Mucosa of rectum (tissue), 2 donors: ENCODE results near the gene SCNN1A.

Experiments
- H3K27ac ChIP-seq, 2 donors: one replicate each; pipeline ENCODE4 v1.7.0; 2013; ENCODE audit warnings: inconsistent platforms in 2 of 2, low read depth in 2 of 2, low read length in 2 of 2
- H3K27me3 ChIP-seq, 2 donors: one replicate each; pipeline ENCODE4 v1.7.0; 2013; ENCODE audit warnings: low read length in 2 of 2; ENCODE audit not compliant: control insufficient read depth in 2 of 2, insufficient read depth in 2 of 2
- H3K36me3 ChIP-seq, 2 donors: one replicate each; pipeline ENCODE4 v1.7.0; 2013; ENCODE audit warnings: low read length in 2 of 2; ENCODE audit not compliant: control insufficient read depth in 2 of 2, insufficient read depth in 2 of 2
- H3K4me1 ChIP-seq, 2 donors: one replicate each; pipeline ENCODE4 v1.7.0; 2013; ENCODE audit warnings: low read length in 2 of 2, mild to moderate bottlenecking in 1 of 2; ENCODE audit not compliant: control insufficient read depth in 2 of 2, insufficient read depth in 2 of 2
- H3K4me3 ChIP-seq, 2 donors: one replicate each; pipeline ENCODE4 v1.7.0; 2013; ENCODE audit warnings: low read length in 2 of 2
- H3K9ac ChIP-seq, 2 donors: one replicate each; pipeline ENCODE4 v1.7.0; 2013; ENCODE audit warnings: low read length in 2 of 2, low read depth in 1 of 2, mild to moderate bottlenecking in 1 of 2
- H3K9me3 ChIP-seq, 2 donors: one replicate each; pipeline ENCODE4 v1.7.0; 2013; ENCODE audit warnings: low read length in 2 of 2; ENCODE audit not compliant: control insufficient read depth in 2 of 2
- donor health status: healthy.
- donor health status: Normal muscosa, but diverticular disease.

Gene SCNN1A

DNA sequence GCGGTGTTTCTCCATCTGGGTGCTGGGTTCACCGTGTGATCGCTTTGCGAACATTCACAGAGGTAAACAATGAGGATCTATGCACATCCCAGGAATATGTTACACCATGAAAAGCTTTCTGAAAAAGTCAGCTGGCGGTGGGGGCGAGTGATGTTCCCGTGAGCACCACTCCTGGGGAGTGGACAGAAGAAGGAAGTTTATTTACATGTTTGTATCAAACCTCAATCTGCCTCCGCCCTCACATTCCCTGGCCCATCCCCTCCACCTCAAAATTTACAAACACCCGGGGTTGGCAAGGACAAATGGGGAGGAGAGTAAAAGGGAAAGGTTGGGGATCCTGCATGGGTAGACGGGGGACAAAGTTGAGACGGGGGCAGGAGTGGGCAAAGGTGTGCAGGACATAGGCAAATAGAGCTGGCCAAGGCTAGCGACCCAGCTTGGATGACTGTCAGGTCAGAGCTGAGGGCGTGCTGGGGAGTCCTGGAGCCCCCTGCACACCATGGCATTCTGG is 40.4 kb downstream of the SCNN1A start:
- peaks cover 61 to 78% of the 10 kb centered on the region in 2 donors for H3K4me1 ChIP-seq
- H3K9me3 ChIP-seq: no peaks in the 10 kb centered on the region
- peak overlapping the region; percentile 99 to 100 for H3K27ac ChIP-seq
- H3K27me3 ChIP-seq: no peaks in the 10 kb centered on the region
- peak overlapping the region; percentile 94 to 98 for H3K9ac ChIP-seq
- peaks cover 42 to 45% of the 10 kb centered on the region in 2 donors for H3K36me3 ChIP-seq
- H3K4me3 ChIP-seq: peak overlapping the region; percentile 77 to 97

DNA sequence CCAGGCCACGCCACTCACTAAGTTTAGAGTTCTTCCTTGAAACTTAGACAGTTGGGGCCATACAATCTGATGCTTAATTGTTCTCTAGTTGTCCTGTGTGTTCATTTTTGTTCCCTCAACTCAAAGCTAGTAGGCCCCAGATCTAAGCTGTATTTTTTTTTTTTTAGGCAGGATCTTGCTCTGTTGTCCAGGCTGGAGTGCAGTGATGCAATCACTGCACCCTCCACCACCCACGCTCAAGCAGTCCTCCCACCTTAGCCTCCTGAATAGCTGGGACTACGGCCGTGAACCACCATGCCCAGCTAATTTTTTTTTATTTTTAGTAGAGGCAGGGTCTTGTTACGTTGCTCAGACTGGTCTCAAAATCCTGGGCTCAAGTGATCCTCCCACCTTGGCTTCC is 41.0 kb downstream of the SCNN1A start:
- Histone ChIP-seq H3K9me3 (no peaks in the 10 kb centered on the region), H3K36me3 (peaks cover 47 to 51% of the 10 kb centered on the region in 2 donors), H3K9ac (peak overlapping the region in 1 of 2 donors; percentile 98), H3K27me3 (no peaks in the 10 kb centered on the region), H3K4me3 (peak overlapping the region; percentile 39 to 97), H3K4me1 (peaks cover 55 to 72% of the 10 kb centered on the region in 2 donors), H3K27ac (peak overlapping the region; percentile 99 to 100)

DNA sequence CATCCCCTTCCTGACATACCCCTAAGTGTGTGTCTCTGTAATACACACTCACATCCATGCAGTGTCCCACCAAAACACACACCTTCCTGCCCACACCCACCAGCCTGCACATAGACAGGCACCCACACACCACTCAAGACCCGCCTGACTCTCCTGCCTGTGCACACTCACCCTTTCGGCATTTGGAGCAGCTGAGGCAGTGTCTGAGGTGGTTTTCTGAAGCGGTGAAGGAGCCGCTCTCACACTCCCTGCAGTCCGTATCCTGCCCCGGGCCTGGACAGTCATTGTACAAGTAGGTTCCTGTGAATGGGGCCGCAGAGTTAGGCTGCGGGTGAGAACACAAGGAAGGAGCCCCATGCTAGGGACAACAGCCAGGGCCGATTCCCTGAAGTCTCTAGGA is 41.8 kb downstream of the SCNN1A start:
- Histone ChIP-seq H3K9ac (no peak overlapping the region), H3K27me3 (no peaks in the 10 kb centered on the region), H3K36me3 (peaks cover 54 to 59% of the 10 kb centered on the region in 2 donors), H3K4me1 (peaks cover 48 to 64% of the 10 kb centered on the region in 2 donors), H3K27ac (peak overlapping the region; percentile 25 to 44), H3K9me3 (no peaks in the 10 kb centered on the region), H3K4me3 (no peak overlapping the region)

DNA sequence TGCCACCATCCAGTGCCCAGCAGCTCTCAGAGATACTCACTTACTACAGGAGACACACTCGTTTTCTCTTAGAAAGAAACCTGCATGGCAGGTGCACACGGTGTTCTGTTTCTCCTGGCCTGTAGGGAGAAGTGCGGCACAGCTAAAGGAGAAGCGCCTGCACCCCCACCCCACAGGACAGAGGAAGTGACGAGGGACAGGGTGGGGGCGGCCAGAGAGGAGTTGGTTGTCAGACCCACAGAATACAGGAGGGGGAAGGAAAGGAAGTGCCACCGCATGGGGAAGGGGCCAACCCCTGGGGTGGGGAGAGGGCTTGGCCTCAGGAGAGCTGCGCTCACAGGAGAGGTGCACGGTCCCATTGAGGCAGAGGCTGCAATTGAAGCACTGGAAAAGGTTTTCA is 42.3 kb downstream of the SCNN1A start:
- Histone ChIP-seq H3K27me3 (no peaks in the 10 kb centered on the region), H3K9me3 (no peaks in the 10 kb centered on the region), H3K27ac (peak overlapping the region; percentile 44 to 74), H3K36me3 (peaks cover 56 to 64% of the 10 kb centered on the region in 2 donors), H3K4me3 (no peak overlapping the region), H3K4me1 (peaks cover 43 to 59% of the 10 kb centered on the region in 2 donors), H3K9ac (no peak overlapping the region)

DNA sequence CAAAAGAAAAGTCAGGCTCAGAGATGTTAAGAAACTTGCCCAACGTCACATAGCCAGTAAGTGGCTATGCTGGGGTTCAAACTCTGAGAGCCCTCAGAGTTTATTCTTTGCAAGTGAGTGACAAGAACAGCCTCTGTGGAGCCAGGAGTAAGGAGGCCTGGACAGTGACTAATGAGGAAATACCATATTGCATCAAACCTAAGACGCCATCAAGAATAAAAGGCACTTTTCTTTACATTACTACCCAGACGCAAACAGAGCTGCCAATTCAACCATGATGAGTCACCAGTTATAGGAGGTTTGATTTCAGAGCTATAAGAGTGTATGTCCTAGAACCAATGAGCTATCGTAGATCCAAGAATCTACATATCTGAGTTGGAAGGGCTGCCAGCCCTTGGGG is 42.9 kb downstream of the SCNN1A start:
- Histone ChIP-seq H3K9me3 (no peaks in the 10 kb centered on the region), H3K4me3 (no peak overlapping the region), H3K36me3 (peaks cover 56 to 66% of the 10 kb centered on the region in 2 donors), H3K27me3 (no peaks in the 10 kb centered on the region), H3K4me1 (peaks cover 42 to 53% of the 10 kb centered on the region in 2 donors), H3K27ac (peak overlapping the region; percentile 44 to 74), H3K9ac (peak overlapping the region in 1 of 2 donors; percentile 7)

DNA sequence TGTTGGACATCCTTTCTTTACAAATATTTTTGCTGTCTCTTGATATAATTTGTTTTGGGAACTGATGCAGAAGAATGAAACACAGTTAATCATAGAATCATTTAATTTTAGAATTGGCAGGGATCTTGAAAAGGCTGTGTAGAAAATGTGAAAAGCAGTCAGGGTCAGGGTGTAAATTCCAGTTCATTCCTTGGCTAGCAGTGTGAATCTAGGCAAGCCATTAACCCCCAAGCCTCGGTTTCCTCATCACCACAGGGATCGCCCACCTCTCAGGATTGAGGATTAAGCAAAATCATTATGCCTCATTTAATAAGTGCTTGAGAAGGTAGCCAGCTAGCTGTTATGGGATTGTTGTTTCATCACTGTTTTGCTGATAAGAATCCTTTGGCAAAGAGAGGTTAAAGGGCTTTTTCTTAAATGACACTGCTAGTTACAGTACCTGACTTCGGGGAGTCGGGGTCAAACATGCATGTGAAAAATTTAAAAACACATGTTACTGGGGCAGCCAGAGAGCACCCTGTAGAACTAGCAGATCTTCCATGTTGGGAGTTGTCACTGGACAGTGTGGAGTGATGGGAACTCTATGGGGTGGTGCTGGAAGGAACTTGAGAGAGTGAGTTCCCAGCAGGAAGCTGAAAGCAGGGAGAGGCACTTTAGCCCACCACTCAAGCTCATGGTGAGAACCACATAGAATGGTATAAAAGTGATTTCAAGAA is 44.2 kb downstream of the SCNN1A start:
- Histone ChIP-seq H3K4me1 (peaks cover 33 to 44% of the 10 kb centered on the region in 2 donors), H3K9me3 (no peaks in the 10 kb centered on the region), H3K4me3 (no peak overlapping the region), H3K36me3 (peaks cover 59 to 64% of the 10 kb centered on the region in 2 donors), H3K27me3 (no peaks in the 10 kb centered on the region), H3K27ac (peak overlapping the region in 1 of 2 donors; percentile 35), H3K9ac (no peak overlapping the region)

DNA sequence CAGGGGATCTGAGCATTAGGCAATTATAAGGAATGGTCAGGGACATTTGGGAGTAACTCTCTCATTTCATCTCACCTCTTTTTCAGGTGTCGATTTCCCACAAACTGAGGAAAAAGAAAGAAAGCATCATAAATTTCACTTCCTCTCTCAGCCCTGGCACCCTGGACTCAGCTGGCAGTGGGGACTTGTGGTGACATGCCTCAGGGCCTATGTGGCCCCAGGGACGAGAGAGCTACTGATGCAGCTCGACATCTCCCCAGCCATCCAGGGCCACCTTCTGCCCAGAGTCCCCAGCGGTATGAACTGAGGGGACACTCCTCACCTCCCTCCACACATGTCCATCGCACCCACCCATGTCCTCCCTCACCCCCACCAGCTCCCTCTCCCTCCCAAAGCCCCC is 45.2 kb downstream of the SCNN1A start:
- Histone ChIP-seq H3K9me3 (no peaks in the 10 kb centered on the region), H3K27ac (peak overlapping the region in 1 of 2 donors; percentile 6), H3K4me1 (peaks cover 25 to 35% of the 10 kb centered on the region in 2 donors), H3K4me3 (no peak overlapping the region), H3K9ac (no peak overlapping the region), H3K27me3 (no peaks in the 10 kb centered on the region), H3K36me3 (peaks cover 59 to 64% of the 10 kb centered on the region in 2 donors)

DNA sequence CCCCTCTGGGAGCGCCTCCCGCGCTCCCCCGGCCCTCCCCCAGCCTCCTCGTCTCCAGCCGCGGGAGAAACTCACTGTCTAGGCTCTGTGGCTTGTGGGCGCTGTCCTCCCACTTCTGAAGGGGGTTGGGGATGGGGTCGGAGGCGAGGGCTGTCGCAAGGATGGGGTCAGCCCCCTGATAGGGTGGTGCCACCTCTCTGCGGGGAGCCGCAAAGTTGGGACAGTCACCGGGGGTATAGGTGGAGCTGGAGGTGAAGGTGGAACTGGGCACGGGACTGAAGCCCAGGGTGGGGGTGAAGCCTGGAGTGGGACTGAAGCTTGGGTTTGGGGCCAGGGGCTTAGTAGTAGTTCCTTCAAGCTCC is 45.7 kb downstream of the SCNN1A start:
- no peak overlapping the region for H3K4me3 ChIP-seq
- no peak overlapping the region for H3K9ac ChIP-seq
- H3K36me3 ChIP-seq: peaks cover 59 to 63% of the 10 kb centered on the region in 2 donors
- peaks cover 19 to 30% of the 10 kb centered on the region in 2 donors for H3K4me1 ChIP-seq
- H3K9me3 ChIP-seq: no peaks in the 10 kb centered on the region
- H3K27me3 ChIP-seq: no peaks in the 10 kb centered on the region
- H3K27ac ChIP-seq: peak overlapping the region in 1 of 2 donors; percentile 6

DNA sequence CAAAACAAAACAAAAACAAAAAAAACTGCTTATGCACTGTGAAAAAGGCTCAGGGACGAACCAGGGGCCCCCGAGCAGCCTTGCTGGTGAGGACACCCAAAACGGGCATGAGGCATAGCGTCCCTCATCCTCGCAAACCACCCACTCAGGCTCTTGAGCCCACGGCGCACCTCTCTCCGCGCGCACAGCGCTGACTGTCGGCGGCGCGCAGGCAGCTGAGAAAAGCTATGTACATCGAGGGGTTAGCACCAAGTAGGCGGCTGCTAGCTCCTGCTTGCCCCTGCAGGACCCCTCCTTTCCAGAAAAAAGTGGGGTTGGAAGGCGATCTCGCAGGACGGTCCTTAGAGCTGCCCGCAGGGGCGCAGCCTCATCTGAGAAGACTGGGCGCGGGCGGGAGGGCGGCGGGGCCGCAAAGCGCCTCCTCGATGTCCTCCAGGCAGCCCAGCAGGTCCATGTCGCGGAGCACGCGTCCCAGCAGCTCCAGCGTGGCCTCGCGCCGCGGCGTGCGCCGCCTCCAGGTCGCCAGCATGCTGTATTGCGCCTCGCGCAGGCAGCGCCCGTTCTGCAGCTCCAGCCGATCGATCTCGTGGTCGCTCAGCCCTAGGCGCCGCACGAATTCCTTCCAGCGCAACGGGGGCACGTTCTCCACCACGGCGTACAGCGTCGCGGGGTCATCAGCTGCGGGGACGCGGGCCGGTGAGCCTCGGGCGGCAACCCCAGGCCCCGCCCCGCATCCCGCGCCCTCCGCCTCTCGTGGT is 46.2 kb downstream of the SCNN1A start:
- Histone ChIP-seq H3K4me1 (peaks cover 14 to 24% of the 10 kb centered on the region in 2 donors), H3K36me3 (peaks cover 57 to 59% of the 10 kb centered on the region in 2 donors), H3K9me3 (no peaks in the 10 kb centered on the region), H3K4me3 (no peak overlapping the region), H3K9ac (no peak overlapping the region), H3K27me3 (no peaks in the 10 kb centered on the region), H3K27ac (no peak overlapping the region)
